ENCODE results near the gene CREBL2.

Gene CREBL2

DNA sequence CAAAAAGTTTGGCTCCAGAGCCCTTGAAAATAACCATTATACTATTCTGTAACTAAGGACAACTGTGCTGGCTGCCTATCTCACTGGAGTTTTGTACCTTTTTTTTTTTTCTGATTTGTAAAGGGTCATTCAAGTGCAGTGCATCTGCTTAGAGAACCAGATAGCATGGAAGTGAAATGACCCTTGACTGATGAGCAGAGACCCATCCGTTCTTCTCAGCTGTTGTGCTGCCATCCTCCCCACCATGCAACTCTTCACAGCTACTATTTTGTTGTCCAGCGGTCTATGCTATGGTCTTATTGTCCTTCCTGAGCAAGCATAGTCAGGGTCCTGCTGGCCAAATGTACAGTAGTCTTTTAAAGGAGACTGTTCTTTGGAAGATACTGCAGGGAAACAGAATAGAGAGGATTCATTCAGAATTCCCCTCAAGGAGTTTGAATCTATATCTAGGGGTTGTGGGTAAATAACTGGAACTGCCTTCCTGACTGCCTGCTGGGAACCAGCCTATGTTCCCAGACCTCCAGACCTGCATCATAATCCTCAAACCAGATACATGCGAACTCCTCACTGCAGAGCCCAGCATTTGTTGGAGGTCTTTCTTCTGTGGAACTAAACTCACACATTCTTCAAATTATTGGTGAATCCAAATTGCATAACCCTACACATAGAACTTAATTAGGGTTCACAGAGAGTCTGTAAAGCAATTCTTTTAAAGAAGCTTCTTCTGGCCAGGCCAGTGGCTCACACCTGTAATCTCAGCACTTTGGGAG is 43.2 kb downstream of the CREBL2 start:
- no peak for DNase-seq (ENCODE audit: low spot score)

DNA sequence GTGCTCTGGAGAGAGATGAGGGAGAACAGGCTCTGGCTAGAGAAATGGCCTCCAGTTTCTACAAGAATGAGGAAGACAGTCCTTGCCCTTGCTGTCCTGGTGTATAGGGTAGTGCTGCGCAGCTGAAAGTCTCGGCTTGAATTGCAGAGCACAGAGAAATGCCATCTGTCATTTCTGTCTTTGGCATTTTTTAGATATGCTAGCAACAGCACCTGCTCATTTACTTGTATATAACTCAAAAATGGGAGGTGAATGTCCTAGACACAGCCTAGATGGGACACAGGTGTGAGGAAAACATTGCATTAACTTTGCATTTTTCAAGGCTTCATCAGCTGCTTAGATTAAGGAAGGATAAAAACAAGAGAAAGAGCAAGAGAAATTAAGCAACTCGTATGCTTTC is 48.5 kb downstream of the CREBL2 start:
- no peak for DNase-seq (ENCODE audit: low spot score)
- TF ChIP-seq, protein P1, sequence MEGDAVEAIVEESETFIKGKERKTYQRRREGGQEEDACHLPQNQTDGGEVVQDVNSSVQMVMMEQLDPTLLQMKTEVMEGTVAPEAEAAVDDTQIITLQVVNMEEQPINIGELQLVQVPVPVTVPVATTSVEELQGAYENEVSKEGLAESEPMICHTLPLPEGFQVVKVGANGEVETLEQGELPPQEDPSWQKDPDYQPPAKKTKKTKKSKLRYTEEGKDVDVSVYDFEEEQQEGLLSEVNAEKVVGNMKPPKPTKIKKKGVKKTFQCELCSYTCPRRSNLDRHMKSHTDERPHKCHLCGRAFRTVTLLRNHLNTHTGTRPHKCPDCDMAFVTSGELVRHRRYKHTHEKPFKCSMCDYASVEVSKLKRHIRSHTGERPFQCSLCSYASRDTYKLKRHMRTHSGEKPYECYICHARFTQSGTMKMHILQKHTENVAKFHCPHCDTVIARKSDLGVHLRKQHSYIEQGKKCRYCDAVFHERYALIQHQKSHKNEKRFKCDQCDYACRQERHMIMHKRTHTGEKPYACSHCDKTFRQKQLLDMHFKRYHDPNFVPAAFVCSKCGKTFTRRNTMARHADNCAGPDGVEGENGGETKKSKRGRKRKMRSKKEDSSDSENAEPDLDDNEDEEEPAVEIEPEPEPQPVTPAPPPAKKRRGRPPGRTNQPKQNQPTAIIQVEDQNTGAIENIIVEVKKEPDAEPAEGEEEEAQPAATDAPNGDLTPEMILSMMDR (IDR thresholded peaks at IDR 0.05; ENCODE audit: extremely low read depth, missing control alignments), result no peak

More for the DNA sequence above, 43.2 kb downstream of the CREBL2 start:
- TF ChIP-seq, protein P1 (IDR thresholded peaks at IDR 0.05; ENCODE audit: extremely low read depth, missing control alignments), result no peak

DNA sequence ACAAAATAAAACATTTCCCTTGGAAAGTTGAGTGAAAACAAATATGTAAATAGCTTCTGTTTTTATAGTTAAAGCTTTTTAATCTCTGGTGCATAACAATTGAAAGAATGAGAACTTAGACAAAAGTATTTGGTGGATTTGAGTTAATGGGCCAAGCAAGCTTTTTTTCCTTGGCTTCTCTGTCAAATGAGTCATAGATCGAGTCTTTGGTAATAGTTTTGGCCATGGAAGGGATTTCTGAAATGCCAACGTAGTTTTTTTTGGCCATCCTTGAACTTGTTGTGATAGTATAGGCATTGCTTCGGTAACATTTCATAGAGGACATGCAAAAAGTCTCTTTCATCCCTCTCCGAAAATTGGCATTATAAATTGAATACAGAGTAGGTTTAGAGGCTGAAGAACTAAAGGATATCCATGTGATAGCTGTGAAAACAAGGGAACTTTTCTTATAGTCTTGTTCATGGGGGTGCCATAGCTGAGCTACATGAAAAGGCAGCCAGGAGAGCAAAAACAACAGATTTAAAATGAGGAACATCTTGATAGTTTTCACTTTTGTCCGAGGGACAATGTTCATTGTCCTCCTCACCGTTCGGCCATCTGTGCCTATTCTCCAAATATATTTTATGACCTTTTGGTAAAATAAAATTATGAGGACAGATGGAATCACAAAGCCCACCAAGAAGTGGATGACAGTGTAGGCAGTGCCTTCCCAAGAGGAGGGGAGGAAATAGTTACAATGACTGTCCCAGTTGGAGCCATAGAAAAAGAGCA is 49.6 kb downstream of the CREBL2 start:
- TF ChIP-seq, protein P1 (IDR thresholded peaks at IDR 0.05; ENCODE audit: extremely low read depth, missing control alignments), result no peak
- DNase-seq (ENCODE audit: low spot score), result no peak

DNA sequence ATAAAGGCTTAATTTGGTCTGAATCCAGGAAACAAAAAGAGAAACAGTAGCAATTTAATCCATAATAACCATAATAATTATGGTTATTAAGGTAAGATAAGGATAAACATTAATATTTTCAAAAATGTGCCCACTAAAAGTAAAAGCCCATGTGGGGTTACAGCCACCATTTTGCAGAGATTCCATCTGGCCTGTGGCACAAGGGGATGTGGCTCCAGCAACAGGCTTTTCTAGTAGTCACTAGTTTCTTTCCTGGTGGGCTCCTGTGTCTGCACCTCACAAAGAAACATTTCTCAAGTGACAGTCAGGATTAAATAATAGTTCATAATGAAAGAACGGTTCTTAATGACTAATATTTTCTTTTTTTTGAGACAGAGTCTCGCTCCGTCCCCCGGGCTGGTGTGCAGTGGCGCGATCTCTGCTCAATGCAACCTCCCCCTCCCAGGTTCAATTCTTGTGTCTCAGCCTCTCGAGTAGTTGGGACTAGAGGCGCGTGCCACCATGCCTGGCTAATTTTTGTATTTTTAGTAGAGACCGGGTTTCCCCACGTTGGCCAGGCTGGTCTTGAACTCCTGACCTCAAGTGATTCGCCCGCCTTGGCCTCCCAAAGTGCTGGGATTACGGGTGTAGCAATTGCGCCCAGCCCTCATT is 52.1 kb downstream of the CREBL2 start:
- DNase-seq (ENCODE audit: low spot score), result no peak
- TF ChIP-seq, protein P1 (IDR thresholded peaks at IDR 0.05; ENCODE audit: extremely low read depth, missing control alignments), result no peak

DNA sequence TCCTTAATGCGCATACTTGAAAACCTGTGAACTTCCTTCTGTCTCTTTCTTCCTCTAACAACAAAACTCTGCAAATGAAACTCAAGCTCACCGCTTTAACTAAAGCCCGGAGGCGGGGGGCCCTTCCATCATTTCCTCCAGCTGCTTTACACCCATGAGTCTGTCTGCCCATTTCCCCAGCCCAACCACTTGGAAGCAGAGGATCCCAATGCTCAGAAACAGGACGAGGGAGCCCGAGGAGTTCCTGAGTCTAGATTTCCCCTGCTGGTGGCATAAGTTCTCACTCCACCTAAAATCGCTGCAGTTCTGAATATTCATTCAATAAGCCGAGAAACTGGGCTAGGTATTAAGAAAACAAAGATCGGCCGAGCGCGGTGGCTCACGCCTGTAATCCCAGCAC is 53.5 kb downstream of the CREBL2 start:
- no peak for DNase-seq (ENCODE audit: low spot score)
- TF ChIP-seq, protein P1 (IDR thresholded peaks at IDR 0.05; ENCODE audit: extremely low read depth, missing control alignments), result no peak

DNA sequence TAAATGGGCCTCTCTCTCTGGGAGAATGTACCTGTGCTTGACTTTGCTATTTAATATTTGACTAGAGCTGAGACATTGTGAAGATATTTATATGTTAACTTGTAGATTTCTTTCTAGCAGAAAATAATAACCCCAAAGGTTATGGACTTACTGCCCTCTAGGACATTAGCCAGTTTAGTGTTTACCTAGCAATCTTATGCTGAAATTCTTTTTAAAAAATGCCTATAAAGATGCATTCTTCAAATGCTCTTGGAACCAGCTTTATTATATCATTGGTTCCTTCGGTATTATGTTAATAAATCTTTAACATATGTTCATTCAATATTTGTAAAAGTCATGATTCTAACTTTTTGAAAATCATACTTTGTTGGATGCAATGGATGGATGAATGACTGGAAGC is 56.3 kb downstream of the CREBL2 start:
- TF ChIP-seq, protein P1 (IDR thresholded peaks at IDR 0.05; ENCODE audit: extremely low read depth, missing control alignments), result no peak

DNA sequence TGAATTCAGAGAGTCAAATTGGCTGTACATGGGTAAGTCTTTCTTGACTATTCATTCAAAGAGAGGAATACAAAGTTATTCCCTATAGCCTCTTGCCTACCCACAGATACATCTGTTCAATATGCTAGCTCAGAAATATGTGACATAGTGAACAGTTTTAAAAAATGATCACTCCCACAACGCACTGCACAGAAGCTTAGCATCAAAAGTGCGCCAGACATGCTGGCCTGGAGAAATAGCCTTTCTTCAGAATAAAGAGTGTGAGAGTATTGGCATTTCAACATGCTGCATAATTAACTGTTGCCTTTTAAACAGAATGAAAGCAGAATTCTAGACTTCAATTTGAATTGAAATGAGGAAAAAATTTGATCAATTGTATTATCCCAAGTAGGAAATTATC is 57.3 kb downstream of the CREBL2 start:
- no peak for DNase-seq (ENCODE audit: low spot score)
- TF ChIP-seq, protein P1 (IDR thresholded peaks at IDR 0.05; ENCODE audit: extremely low read depth, missing control alignments), result no peak

More for the DNA sequence above, 56.3 kb downstream of the CREBL2 start:
- DNase-seq (ENCODE audit: low spot score), result no peak

Measured in GM20000 (cell line).